Kidney glomerular epithelial cell (primary cell): ENCODE results near the gene CRTC3.

ENCODE experiments used
- DNase-seq: peaks from one replicate; lab custom pipeline; 2025; lab: John Stamatoyannopoulos, UW

The CRTC3 gene

DNA sequence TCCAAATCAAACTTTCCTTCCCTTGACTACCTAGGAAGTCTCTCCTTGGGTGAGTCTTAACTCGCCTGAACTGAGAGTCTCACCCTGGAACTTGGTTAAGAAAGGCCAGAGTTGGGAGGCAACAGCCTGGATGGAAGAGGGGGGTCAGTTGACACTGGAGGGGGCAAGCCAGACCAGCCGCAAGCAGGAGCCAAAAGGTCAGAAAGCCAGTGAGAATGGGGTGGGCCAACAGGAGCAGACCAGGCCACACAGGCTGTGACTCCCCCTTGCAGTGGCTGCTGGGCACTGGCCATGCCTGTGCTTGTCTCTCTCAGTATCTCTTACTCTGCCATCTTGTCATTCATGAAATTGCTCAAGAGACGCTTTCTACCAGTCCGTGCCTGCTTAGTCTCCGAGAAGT is 32.9 kb downstream of the CRTC3 start:
- no peak for DNase-seq

DNA sequence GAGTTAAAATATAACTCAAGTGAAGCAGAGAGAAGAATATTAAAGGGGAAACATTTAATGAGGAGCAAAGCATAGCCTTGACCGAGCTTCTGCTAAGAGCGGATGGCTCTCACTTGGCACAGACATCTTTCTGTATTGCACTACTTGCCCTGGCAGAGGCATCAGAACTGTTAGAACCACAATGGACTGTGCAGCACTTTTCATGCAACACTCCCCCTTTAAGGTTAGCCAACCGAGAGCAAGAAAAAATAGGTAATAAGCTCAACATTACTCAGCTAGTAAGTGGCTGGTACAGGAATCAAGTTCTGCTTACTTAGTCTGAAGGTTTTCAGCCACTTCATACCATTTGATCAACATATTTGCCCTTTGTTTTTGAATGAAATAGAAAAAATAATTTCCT is 33.7 kb downstream of the CRTC3 start:
- peak; percentile 2 for DNase-seq

DNA sequence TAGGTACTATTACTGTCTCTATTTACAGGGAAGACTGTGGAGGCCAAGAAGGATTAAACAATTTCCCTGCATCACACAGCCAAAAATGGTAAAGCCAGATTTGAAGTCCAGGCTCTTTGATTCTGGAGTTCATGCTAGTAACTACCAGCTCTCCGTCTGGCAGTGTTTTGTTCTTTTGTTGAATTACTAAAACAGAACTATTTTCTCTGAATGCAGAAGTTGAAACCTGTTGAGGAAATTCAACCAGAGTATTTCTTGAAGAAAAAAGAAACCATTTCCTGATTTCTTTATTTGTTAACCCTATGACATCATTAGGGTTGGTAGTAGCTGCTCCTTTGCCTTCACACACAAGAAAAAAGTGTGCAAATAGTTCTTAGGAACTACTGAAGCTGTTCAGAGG is 34.3 kb downstream of the CRTC3 start:
- DNase-seq = no peak

DNA sequence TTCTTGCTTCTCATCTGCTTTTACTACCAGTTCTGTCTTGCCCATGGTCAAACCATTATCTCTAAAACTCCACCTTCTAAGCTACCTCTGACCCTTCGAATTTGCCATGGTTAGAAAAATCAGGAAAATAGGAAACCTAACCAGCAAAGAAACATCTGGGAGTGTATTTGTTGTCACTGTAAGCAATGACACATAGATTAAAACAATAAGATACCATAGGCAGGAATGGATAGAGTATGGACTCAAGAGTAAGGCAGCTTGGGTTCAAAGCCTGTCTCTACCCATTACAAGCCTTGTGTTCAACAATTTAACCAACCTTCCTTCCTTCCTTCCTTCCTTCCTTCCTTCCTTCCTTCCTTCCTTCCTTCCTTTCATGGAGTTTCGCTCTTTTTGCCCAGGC is 34.9 kb downstream of the CRTC3 start:
- no peak for DNase-seq

DNA sequence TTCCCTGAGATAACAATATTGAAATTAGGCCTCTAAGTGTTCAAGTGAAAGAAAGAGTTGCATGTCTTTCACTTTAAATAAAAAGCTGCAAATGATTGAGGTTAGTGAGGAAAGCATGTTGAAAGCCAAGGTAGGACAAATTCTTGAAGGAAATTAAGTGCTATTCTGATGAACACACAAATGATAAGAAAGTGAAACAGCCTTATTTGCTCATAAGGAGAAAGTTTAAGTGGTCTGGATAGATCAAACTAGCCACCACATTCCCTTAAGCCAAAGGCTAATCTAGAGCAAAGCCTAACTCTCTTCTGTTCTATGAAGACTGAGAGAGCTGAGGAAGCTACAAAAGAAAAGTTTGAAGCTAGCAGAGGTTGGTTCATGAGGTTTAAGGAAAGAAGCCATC is 36.1 kb downstream of the CRTC3 start:
- no peak for DNase-seq

DNA sequence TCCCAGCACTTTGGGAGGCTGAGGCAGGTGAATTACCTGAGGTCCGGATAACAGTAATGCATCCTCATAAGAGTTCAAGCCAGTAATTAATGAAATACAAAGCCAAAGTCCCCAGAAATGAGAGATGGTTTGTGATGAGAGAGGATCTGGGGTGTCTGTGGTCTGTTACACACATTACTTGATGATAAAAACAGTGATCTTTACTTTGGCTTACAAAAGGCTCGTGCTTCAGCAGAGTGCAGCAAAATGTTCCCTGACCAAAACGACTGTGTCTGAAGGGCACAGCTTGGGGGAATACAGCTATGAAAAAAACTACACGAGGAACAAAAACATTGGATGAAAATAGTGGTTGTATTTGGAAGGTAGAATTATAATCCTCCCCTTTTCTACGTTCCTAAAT is 40.9 kb downstream of the CRTC3 start:
- DNase-seq = no peak

DNA sequence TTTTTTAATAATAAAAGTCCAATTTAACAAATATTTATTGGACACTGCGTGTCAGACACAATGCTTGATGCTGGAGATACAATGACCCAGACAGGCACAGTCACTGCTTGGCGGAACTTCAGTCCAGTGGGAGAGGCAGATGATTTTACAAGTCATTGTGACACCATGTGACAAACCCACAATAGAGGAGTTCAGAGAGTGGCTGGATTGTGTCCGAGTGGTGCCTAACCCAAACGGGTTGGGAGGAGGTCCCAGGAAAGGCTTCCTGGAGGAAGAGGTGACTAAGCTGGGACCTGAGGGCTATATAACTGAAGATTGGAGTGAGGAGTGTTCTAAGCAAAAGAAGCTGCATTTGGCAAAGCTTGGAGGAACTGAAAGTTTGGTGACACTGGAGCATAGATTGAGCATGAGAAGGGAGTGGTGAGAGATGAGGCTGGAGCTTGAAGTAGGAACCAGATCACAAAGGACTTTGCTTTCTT is 41.4 kb downstream of the CRTC3 start:
- no peak for DNase-seq

DNA sequence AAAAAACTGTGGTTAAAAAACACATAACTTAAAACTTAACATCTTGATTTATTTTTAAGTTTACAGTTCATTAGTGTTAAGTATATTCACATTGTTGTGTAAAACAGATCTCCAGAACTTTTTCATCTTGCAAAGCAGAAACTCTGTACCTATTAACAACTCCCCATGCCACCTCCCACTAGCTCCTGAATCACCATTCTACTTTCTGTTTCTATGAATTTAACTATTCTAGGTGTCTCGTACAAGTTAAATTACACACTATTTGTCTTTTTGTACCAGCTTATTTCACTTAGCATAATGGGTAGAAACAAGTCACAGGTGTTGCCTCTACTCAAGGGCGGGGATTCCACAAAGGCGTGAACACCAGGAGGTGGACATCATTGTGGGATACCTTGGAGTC is 43.2 kb downstream of the CRTC3 start:
- no peak for DNase-seq

DNA sequence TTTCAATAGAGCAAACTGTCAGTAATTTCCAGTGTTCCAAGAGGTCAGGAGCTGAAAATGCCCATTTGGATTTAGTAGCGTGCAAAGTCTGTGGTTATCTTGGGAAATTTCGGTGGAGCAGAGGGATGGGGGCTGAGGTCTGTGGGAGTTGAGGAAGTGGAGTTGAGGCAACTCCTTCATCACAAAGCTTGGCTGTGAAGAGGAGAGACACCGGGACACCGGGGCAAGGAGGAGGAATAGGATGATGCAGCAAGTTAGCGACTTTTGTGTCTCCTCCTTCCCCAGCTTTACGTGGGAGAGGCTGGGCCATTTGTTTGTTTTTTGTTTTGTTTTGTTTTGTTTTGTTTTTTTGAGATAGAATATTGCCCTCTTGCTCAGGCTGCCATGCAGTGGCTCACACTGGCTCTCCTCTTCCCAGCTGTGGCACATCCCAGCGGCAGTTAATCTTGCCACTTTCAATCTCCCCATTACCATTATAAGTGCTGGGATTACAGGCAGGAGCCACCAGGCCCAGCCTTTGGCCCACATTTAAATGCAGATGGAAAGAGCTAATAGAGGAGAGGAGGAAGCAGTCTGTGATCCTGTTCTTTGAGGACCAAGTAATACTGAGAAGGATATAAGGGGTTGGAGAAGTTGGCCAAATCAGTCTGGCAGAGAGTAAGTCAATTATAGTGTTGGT is 47.1 kb downstream of the CRTC3 start:
- DNase-seq = no peak

DNA sequence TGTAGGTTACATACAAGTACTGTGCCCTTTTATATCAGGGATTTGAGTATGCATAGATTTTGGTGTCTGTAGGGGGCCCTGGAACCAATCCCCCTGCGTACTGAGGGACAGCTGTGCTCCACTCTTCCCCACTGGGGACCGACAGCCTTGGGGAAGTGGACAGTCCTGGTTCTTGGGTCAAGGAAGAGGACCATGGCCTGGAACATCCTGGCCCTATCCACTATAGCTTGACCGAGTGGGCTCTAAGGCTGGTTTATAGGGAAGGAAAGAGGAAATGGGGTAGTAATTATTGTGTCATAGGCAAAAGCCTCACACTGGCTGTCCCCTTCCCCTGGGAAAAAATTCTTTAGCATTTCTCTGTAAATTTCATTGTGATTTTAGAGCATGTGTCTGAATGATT is 49.5 kb downstream of the CRTC3 start:
- no peak for DNase-seq

DNA sequence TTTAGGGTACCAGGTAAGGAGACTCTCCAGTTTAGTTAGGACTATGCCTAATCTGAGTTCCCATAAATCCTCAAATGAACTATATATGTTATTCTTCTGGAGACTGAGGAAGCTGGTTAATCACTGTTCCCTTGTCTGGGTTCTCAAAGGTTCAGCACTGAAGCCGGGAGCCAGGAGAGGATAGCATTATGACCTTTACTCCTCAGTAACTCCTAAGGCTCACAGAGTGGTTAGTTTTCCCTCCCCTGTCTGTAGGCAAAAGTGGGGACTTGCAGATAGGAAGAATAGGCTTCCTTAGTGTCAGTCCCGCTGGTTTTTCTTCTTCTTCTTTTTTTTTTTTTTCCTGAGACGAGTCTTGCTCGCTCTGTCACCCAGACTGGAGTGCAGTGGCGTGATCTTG is 50.4 kb downstream of the CRTC3 start:
- no peak for DNase-seq

DNA sequence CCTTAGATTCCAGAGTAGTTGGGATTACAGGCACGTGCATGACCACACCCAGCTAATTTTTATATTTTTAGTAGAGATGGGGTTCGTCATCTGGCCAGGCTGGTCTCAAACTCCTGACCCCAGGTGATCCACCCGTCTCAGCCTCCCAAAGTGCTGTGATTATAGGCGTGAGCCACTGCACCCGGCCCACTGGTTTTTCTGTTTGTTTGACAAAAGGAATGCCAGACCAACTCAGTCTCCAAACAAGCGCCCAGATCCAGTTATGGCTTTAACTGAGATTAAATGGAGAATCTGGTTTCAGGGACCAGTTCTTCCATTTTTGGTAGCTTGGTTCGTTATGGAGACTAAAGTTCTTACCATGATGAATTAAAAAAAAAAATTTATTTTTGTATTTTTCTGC is 50.8 kb downstream of the CRTC3 start:
- DNase-seq = no peak

DNA sequence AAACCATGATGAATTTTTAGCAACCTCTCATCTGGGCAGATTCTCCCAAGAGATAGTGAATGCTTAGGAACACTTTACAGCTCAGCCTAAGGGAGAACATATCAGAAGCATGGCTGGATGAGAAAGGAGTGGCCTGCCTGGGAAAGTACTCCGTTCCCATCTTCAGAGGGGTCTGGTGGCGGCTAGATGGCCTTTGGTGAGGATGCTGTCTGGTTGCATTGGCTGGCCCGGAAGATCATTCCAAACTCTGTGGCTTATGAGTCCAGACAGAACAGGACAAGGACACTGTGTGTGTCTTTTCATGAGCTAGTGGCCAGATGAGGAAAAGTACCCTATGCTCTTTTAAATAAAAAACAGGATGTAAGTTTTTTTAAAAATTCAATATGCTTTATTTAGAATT is 51.2 kb downstream of the CRTC3 start:
- no peak for DNase-seq

DNA sequence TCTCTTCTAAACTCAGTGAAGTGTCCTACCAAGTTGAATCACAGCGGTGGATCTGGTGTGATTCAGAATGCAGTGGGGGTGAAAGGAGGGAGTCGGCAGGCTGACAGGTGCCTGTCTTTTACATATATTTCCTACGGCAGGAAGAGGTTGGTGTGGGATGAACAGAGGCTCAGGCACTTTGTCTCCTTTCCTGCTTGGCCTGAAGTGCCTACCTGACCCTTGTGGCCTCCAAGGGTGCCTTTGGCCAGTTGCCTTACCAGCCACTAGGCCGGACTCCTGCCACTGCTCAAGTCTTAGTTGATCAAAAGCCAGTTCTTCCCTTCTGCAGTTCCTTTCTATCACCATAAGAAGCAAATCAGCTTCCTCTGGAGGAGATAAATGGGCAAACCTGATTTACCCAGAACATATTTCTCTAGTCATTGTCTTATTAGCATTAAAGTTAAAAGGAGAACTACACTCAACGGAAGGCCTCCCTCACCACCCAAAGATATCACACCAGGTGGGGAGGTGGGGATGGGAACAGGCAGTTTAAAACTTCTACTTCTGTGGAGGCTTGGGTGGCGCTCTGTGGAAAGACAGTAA is 52.1 kb downstream of the CRTC3 start:
- DNase-seq = peak; percentile 3

DNA sequence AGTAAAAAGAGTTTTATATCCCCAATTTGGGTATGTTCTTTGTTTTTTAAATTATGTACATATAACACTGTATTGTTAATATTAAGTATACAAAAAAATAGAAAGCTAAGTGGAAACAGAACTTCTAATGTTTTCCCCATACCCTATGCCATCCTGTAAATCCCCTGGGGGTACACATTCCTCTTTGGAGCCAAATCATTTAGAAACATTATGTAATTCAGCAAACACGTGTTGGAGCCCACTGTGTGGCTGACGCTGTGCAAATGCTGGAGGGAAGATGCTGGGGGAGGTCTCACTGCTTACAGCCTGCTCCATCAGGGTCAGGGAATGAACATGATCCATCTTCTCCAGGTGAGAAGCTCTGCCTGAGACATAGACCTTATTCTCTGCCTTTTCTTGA is 52.8 kb downstream of the CRTC3 start:
- no peak for DNase-seq

DNA sequence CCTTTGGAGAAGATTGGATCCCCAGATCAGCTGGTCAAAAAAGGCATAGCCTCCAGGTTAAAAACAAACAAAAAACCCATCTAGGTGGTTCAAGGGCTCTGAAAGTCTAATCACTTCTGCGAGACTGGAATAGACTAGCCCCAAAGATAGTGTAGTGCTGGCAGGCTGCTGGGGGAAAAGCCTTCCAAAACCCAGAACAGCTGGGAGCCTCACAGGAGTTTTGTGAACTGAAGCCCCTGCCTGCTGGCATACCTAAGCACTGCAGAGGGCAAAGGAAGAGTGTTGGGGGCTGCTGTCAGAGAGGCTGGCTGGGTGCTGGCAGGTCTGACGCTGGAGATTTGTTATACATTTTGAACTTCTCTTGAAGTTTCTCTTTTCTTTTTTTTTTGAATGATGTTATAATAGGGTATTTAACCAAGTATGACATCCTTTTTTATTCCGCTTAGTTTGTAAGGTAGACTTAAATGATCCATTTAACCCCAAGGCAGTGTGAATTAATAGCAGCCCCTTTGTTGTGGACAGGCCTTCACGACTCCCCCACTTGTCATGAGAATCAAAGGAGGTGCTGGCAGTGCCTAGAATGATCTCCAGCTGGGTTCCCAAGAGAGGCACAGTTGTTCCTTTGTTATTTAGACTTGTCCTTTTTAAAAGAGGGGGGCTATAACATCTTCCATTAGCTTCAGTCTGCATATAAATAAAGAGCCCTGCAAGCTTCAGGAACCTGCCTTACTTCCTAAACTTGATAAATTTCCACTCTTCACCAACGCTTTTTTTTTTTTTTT is 53.9 kb downstream of the CRTC3 start:
- DNase-seq = no peak

DNA sequence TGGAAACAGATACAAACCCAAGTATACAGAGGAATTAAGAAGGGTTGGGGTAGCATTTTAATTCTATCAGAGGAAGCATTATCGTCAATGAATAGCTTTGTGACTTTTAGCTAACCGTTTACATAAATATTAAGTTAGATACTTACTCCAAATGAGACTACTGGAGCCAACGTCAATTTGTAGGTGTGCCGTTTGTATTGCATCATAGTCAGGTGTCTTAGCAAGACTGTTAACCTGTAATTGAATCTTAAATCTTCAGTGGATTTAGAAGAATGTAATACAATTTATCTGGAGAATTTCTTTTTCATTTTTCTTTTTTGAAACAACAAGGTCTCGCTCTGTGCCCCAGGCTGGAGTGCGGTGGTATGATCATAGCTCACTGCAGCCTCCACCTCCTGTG is 55.1 kb downstream of the CRTC3 start:
- no peak for DNase-seq

DNA sequence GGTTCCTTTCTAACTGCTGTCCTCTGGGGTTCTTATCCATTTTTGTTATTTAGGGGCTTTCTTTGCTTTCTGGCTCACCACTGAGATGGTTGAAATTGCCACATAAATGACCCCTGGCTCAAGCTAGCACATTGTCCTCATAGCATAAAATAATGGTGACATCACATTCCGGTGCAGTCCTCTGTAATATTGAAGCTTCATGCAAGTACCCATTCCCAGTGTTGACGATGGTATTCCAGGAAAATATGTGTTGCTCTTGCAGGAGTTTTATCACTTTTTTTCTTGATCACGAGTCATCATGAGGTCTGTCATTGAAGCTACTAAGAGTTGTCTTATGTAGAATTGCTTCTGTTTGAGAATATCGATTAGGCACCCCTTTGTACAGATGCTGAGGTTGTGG is 56.1 kb downstream of the CRTC3 start:
- no peak for DNase-seq

DNA sequence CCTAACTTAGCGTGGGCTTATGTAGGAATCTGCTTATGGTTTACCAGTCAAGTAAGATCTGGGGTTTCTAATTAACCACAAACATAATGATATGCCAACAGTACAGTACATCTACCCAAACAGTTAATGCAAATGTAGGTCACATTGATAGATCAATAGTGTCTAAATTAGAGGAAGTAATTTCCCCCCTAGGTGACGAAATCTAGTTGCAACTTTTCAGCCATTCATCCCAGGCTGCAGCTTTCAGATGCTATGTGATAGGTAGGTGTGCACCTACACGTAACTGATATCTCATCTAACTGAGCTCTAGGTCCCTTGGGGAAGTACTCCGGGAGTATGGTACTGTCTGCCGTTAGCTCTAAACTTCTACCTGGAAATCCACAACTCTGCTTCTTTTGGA is 57.2 kb downstream of the CRTC3 start:
- no peak for DNase-seq

DNA sequence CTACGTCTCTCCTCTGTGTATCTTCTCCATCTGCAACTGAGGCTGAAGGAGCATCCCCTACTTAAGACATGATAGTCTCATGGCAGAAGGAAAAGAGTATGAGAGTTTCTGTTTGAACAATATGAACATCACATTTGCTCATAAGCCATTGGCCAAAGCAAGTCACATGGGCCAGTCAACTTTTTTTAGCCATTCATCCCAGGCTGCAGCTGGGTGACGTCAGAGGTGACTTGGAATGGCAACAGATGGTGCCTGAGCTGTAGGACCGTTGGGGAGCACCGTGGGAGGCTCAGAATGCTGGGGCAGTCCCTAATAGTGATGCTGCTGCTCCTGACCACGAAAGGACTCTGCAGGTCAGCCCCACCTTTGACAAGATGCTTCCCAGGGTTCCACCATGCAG is 58.7 kb downstream of the CRTC3 start:
- DNase-seq = no peak

DNA sequence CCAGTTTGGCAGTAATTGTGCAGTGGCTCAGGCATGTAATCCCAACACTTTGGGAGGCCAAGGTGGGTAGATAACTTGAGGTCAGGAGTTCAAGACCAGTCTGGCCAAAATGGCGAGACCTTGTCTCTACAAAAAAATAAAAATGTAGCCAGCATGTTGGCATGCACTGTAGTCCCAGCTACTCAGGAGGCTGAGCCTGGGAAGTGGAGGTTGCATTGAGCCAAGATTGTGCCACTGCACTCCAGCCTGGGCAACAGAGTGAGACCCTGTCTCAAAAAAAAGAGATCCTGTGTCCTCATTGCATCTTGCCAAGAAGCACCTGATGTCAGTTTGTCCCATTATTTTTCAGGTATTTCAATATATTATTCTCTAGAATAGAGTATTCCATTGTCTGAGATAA is 61.8 kb downstream of the CRTC3 start:
- no peak for DNase-seq

DNA sequence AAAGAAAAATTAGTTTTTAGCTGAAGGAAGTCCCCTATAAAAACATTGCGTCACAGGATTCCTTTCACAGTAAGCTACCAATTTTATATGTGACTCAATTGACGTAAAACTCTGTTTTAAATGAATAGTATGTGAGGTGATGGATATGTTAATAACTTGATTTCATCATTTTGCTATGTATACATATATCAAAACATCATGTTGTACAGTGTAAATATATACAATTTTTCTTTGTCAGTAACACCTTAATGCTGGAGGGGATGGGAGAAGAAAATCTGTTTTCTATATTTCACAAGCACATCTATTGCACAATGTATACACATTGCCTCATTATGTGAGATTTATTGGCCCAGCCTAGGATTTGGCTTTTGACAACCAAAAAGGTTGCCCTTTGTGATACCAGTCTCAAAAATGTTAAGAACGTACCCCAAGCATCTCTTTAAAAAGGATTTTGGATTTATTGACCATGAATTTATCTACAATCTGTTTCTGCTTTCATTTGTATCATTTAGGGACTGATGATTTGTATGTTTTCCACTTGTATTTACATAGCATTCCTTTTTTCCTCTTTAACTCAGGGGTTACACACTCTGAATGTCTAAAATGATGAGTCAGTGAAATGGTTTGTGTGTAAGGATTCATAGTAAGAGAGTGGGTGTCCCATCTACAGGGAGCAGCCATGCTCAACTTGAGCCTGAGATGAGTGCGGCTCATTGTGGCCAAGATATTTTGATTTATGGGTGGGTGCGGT is 62.6 kb downstream of the CRTC3 start:
- DNase-seq = peak; percentile 52
